Stimulated activated CD8-positive, alpha-beta memory T cell treated with anti-CD3 and anti-CD28 coated beads, Interleukin-12 subunit alpha, Interleukin-12 subunit beta, amount 100 ng/mL, for 24 hours (primary cell): Measurements from ENCODE around the gene APOL1.
"Not testable (repeated sequence)": the region's sequence is repeated elsewhere in the genome, so short reads cannot be mapped to it uniquely, and the experiment has no call there.

Experiments
- DNase-seq: peaks from one replicate; pipeline ENCODE4 v3.0.0-alpha.2; 2020; ENCODE audit errors: extremely low read depth

The APOL1 gene

GRCh38 chr22:36252754-36253522 is at the start of gene APOL1:
Gene APOL1 (plus strand): TSS chr22:36253133. CDS start chr22:36254956, 1,823 bp downstream.
- DNase-seq, result no peak

- not testable (repeated sequence) for DNase-seq
Measured at GRCh38 chr22:36203441-36203840, 49.5 kb upstream of the APOL1 start.

- no peak for DNase-seq
Measured at GRCh38 chr22:36204001-36204631, 48.8 kb upstream of the APOL1 start.

GRCh38 chr22:36204632-36205015 is 48.3 kb upstream of the APOL1 start:
- DNase-seq, result no peak

- not testable (repeated sequence) for DNase-seq
Measured at GRCh38 chr22:36205573-36205972, 47.4 kb upstream of the APOL1 start.

- DNase-seq, result no peak
Measured at GRCh38 chr22:36206255-36206654, 46.7 kb upstream of the APOL1 start.

- DNase-seq, result no peak
Measured at GRCh38 chr22:36208162-36208765, 44.7 kb upstream of the APOL1 start.

- DNase-seq, result no peak
Measured at GRCh38 chr22:36208914-36209313, 44.0 kb upstream of the APOL1 start.

GRCh38 chr22:36209488-36209908 is 43.4 kb upstream of the APOL1 start:
- DNase-seq, result not testable (repeated sequence)

- no peak for DNase-seq
Measured at GRCh38 chr22:36210224-36210623, 42.7 kb upstream of the APOL1 start.

- no peak for DNase-seq
Measured at GRCh38 chr22:36211237-36211861, 41.6 kb upstream of the APOL1 start.

GRCh38 chr22:36212901-36213300 is 40.0 kb upstream of the APOL1 start:
- no peak for DNase-seq

- DNase-seq, result no peak
Measured at GRCh38 chr22:36213586-36213985, 39.3 kb upstream of the APOL1 start.

GRCh38 chr22:36215981-36216380 is 37.0 kb upstream of the APOL1 start:
- DNase-seq, result no peak

- no peak for DNase-seq
Measured at GRCh38 chr22:36218648-36219193, 34.2 kb upstream of the APOL1 start.

GRCh38 chr22:36220451-36220921 is 32.4 kb upstream of the APOL1 start:
- DNase-seq, result no peak

GRCh38 chr22:36221799-36222751 is 30.9 kb upstream of the APOL1 start:
- DNase-seq, result no peak

GRCh38 chr22:36222887-36223450 is 30.0 kb upstream of the APOL1 start:
- no peak for DNase-seq

- no peak for DNase-seq
Measured at GRCh38 chr22:36223504-36223903, 29.4 kb upstream of the APOL1 start.

- no peak for DNase-seq
Measured at GRCh38 chr22:36224245-36224644, 28.7 kb upstream of the APOL1 start.
